Measurements from ENCODE around the gene MSH5. TPM values are rescaled to one million over a fixed set of nuclear protein-coding genes. Genes with fewer than 3 reads are reported as not detected.

Gene MSH5
- total RNA-seq, 2 donors from 2014 or later: 6.7 to 12.9 TPM

DNA sequence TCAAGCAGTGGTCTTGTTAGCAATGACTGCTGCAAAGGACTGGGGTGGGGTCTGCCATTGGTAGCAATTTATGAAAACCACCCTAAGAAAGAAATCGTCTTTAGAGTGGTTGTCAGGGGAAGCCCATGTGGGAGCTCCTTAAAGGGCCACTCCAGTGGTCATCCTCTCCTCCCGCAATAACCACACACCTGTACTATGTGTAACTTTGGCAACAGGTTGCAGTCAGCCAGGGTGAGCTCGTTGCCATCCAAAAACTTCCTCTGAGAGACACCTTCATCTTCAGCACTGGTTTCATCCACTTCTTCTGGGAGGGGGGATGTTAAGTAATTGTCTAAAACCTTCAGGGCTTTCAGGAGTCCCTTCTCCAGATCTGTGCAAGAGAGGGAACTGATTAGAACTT is 7.8 kb upstream of the MSH5 start:
- Histone ChIP-seq H3K4me1 (peaks cover 53% of the 10 kb centered on the region), H3K27me3 (no peaks in the 10 kb centered on the region), H3K9me3 (no peaks in the 10 kb centered on the region), H3K36me3 (replicated peaks in 1 of 2; ENCODE audit: insufficient read depth in 1 of 2, low read depth in 2 of 2) (peaks cover 9 to 14% of the 10 kb centered on the region in 2 donors), H3K27ac (no peak overlapping the region), H3K4me3 (no peak overlapping the region)
- 47 to 61% methylated on average over 3 of the region's 3 CpGs for WGBS, 2 donors
- ATAC-seq (no peak), DNase-seq (no peak)
- TF ChIP-seq, protein P1, sequence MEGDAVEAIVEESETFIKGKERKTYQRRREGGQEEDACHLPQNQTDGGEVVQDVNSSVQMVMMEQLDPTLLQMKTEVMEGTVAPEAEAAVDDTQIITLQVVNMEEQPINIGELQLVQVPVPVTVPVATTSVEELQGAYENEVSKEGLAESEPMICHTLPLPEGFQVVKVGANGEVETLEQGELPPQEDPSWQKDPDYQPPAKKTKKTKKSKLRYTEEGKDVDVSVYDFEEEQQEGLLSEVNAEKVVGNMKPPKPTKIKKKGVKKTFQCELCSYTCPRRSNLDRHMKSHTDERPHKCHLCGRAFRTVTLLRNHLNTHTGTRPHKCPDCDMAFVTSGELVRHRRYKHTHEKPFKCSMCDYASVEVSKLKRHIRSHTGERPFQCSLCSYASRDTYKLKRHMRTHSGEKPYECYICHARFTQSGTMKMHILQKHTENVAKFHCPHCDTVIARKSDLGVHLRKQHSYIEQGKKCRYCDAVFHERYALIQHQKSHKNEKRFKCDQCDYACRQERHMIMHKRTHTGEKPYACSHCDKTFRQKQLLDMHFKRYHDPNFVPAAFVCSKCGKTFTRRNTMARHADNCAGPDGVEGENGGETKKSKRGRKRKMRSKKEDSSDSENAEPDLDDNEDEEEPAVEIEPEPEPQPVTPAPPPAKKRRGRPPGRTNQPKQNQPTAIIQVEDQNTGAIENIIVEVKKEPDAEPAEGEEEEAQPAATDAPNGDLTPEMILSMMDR (IDR thresholded peaks at IDR 0.05): no peak
- no peak for TF ChIP-seq POLR2A (IDR thresholded peaks at IDR 0.05)
- intact Hi-C loops (cut with DNase I): no loop called here

DNA sequence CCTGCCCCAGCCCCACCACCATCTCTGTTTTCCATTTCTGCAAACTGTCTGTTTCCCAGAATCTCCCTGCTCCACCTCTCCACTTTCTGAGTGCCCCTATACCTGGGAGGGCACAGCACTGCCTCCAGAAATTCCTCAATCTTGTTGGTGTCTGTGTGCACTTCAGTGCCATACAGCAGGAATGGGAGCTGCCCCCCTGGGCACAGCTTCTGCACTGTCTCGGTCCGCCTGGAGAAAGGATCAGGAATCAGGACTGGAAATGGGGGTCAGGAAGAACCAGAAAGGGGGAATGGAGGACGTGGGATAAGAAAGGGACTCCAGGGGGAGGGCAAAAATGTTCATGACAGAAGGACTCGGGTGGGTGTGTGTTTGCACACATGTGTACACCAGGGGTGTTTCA is 6.1 kb upstream of the MSH5 start:
- H3K36me3 ChIP-seq (replicated peaks in 1 of 2; ENCODE audit: insufficient read depth in 1 of 2, low read depth in 2 of 2): peaks cover 9 to 14% of the 10 kb centered on the region in 2 donors
- TF ChIP-seq POLR2A (IDR thresholded peaks at IDR 0.05): no peak
- TF ChIP-seq, protein P1 (IDR thresholded peaks at IDR 0.05): no peak
- H3K27ac ChIP-seq: peak overlapping the region in 1 of 4 donors; percentile 91
- DNase-seq (no peak), ATAC-seq (no peak)
- peaks cover 63% of the 10 kb centered on the region for H3K4me1 ChIP-seq
- 81 to 82% methylated on average over 4 of the region's 4 CpGs for WGBS, 2 donors
- H3K9me3 ChIP-seq: no peaks in the 10 kb centered on the region
- H3K27me3 ChIP-seq: no peaks in the 10 kb centered on the region
- intact Hi-C loops (cut with DNase I): no loop called here
- no peak overlapping the region for H3K4me3 ChIP-seq

DNA sequence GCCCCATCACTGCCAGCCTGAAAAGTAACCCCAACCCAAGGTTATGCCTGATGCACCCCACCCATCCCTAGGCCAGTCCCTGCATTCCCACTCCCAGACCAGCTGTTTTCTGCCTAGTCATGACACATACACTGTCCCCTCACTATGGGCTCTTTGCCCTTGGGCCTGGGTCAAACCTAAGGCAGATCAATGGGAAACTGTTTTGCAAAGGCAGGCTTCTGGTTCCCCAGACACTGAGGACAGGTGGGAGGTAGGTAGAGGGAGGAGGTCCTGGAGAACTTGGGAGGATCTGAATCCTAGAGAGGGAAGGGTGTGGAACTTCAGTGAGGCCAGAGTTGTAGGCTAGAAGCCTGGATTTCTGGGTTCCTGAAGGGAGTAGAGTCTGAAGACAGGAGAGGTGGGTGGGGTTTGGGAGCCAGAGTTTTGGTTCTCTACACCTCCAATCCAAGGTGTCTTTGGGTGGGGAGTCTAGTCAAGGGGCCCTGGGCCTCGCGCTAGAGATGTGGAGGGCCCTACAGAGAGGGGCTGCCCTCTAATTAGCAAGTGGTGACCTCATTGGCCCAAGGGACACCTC is 5.5 kb upstream of the MSH5 start:
- no peak for TF ChIP-seq POLR2A (IDR thresholded peaks at IDR 0.05)
- no peaks in the 10 kb centered on the region for H3K9me3 ChIP-seq
- peaks cover 62% of the 10 kb centered on the region for H3K4me1 ChIP-seq
- H3K4me3 ChIP-seq: no peak overlapping the region
- 59 to 81% methylated on average over 2 of the region's 2 CpGs for WGBS, 2 donors
- no peaks in the 10 kb centered on the region for H3K27me3 ChIP-seq
- no peak for ATAC-seq
- no peak for DNase-seq
- H3K27ac ChIP-seq: peak overlapping the region; percentile 86 to 93 (median 90)
- intact Hi-C loops (cut with DNase I): no loop called here
- peaks cover 9 to 14% of the 10 kb centered on the region in 2 donors for H3K36me3 ChIP-seq (replicated peaks in 1 of 2; ENCODE audit: insufficient read depth in 1 of 2, low read depth in 2 of 2)

DNA sequence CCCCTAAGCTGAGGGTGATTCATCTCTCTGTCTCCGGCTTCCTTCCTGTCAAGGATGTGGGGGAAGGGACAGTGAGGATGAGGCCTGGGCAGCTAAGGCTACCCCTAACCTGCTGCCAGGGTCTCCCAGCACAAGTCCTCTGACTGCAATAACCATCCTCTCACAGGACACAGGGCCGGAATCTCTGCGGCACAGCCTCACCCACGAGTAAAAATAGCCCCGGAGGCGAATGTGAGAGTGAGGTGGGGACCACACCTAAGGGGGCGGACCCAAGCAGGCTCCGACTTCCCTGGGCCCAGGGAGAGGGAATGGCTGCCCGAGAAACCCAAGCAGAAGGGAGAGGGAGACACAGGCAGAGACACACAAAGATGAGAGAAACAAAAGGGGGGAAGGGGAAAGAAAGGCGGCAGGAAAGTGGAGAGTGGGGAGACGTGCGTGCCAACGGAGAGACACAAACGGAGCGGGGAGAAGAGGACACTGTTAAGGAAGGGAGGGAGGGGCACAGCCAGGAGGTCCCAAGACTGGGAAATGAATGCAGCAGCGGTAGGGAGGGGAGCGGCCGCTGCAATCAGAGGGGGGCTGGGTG is 4.9 kb upstream of the MSH5 start:
- intact Hi-C loops (cut with DNase I): no loop called here
- DNase-seq (peak in 3 of 4 donors; percentile 30 to 62 (median 50)), ATAC-seq (no peak)
- WGBS, 2 donors: 17 to 40% methylated on average over 14 to 18 of the region's 18 CpGs
- TF ChIP-seq, protein P1 (IDR thresholded peaks at IDR 0.05): no peak
- TF ChIP-seq POLR2A (IDR thresholded peaks at IDR 0.05): peak in 1 of 3 donors; percentile 25
- Histone ChIP-seq H3K27ac (peak overlapping the region; percentile 86 to 93 (median 90)), H3K27me3 (no peaks in the 10 kb centered on the region), H3K9me3 (no peaks in the 10 kb centered on the region), H3K4me3 (peak overlapping the region; percentile 35 to 46), H3K4me1 (peaks cover 58% of the 10 kb centered on the region), H3K36me3 (replicated peaks in 1 of 2; ENCODE audit: insufficient read depth in 1 of 2, low read depth in 2 of 2) (peaks cover 9 to 14% of the 10 kb centered on the region in 2 donors)

DNA sequence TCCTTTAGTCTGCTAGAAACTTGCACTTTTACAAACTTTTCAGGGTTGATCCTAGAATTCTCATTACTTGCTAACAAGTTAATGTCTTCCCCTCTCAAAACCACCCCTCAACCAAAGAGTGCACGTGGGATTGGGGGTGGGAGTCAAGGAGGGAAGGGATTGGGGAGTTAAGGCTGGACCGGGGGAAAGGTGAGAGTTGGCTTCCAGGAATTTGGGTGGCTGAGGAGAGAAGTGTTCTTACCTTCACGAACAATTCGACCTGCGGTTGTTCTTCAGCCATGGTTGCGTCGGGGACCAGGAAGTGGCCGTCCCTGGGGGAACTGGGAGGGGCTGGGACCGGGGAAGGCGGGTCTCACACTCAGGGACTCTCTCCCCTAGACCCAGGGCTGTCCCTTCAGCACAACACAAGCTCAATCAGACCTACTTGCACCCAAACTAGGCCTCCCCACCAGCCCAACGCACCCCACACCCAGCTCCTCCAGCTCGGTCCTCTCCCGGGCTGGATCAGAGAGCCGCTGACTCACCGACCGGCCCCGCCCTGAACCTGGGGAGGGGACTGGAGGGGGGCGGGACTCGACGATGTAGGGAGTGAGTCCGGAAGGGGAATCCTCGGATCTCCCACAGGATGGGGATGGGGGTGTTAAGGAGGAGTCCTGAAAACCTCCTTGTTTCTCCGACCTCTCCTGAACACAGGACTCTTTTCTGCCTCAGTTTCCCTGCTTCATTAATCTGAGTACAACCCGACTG is 3.6 kb upstream of the MSH5 start, which contains the start of gene CLIC1:
Gene CLIC1, minus strand, starts transcription at position 510 of the 747 bp plus-strand sequence. Its CDS starts 230 bp downstream, at position 280.
- intact Hi-C loops (cut with DNase I): no loop called here

More for the DNA sequence above, 3.6 kb upstream of the MSH5 start, which contains the start of gene CLIC1:
- ATAC-seq (peak; percentile 58), DNase-seq (peak; percentile 82 to 87 (median 84))
- Histone ChIP-seq H3K27ac (peak within 1 kb of the TSS; percentile 86 to 93 (median 90)), H3K9me3 (no peaks in the 10 kb centered on the region), H3K4me3 (peak within 1 kb of the TSS; percentile 35 to 46), H3K4me1 (peaks cover 58% of the 10 kb centered on the region), H3K36me3 (replicated peaks in 1 of 2; ENCODE audit: insufficient read depth in 1 of 2, low read depth in 2 of 2) (peaks cover 9 to 14% of the 10 kb centered on the region in 2 donors), H3K27me3 (no peaks in the 10 kb centered on the region)
- 0 to 1% methylated on average over 11 to 24 of the region's 24 CpGs for WGBS, 2 donors
- TF ChIP-seq, protein P1 (IDR thresholded peaks at IDR 0.05): no peak
- peak; percentile 72 to 93 (median 91) for TF ChIP-seq POLR2A (IDR thresholded peaks at IDR 0.05)
